HL-60 (cell line): Measurements from ENCODE around the gene CENPP.
A peak's percentile ranks its signal among the peaks of the same experiment; 100 is the strongest.

Experiments
- DNase-seq, 2 experiments: peaks; one replicate each; pipeline ENCODE4 v3.0.0-alpha.2; 2010 to 2020; ENCODE audit warnings: low read depth in 1 of 2, low spot score in 1 of 2
- H3K27ac ChIP-seq: fragments of 250-450 bp; sonication (Bioruptor Pico); replicated peaks from 2 replicates; pipeline ENCODE4 v1.5.1; 2020; ENCODE audit warnings: mild to moderate bottlenecking, moderate library complexity
- H3K27me3 ChIP-seq: fragments of 250-450 bp; sonication (Bioruptor Pico); 2 replicates; pipeline ENCODE4 v1.5.1; 2021; ENCODE audit warnings: mild to moderate bottlenecking, moderate library complexity; ENCODE audit not compliant: insufficient read depth, poor library complexity, severe bottlenecking
- H3K4me3 ChIP-seq: replicated peaks from 2 replicates; pipeline ENCODE4 v1.5.1; 2011; ENCODE audit warnings: mild to moderate bottlenecking, control low read depth, low read length; ENCODE audit not compliant: insufficient read depth
- GABPA ChIP-seq: IDR thresholded peaks from 2 replicates; pipeline ENCODE4 v1.6.1; 2012; ENCODE audit warnings: low read depth
- POLR2AphosphoS5 ChIP-seq: IDR thresholded peaks from 2 replicates; pipeline ENCODE4 v1.6.1; 2012; ENCODE audit warnings: low read depth
- SPI1 ChIP-seq: IDR thresholded peaks from 2 replicates; pipeline ENCODE4 v1.6.1; 2012; ENCODE audit warnings: low read depth, mild to moderate bottlenecking, borderline replicate concordance
- TF ChIP-seq, protein P1 (sequence below): IDR thresholded peaks from one replicate; pipeline ENCODE4 v1.5.1; 2011; ENCODE audit warnings: low read length, control low read depth, inconsistent platforms; ENCODE audit not compliant: insufficient read depth
- TF ChIP-seq, protein P2 (sequence below): IDR thresholded peaks from 2 replicates; pipeline ENCODE4 v1.6.1; 2012; ENCODE audit warnings: low read depth; ENCODE audit not compliant: insufficient replicate concordance

The CENPP gene

DNA sequence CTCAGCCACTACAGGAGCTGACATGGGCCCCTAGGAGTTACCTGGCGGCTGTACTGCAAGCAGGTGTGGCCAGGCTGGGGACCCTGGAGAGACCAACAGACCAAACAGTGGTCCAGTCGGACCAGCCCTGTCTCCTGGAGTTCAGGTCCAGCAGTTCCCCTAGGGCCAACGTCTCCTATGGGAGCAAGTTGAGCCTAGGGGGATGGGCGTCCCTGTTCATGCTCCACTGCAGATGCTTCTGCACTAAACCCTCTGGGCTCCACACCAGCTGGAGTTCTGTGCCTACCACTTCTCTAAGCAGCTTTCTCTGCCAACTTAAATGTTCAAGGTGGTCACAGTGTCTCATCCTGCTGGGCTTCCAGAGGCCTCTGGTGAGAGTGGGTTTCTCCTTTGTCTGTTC is 119.1 kb downstream of the CENPP start:
- no peaks in the 10 kb centered on the region for H3K27me3 ChIP-seq
- no peak for DNase-seq
- TF ChIP-seq SPI1 (no peak), POLR2AphosphoS5 (no peak), GABPA (no peak)
- TF ChIP-seq, protein P1, sequence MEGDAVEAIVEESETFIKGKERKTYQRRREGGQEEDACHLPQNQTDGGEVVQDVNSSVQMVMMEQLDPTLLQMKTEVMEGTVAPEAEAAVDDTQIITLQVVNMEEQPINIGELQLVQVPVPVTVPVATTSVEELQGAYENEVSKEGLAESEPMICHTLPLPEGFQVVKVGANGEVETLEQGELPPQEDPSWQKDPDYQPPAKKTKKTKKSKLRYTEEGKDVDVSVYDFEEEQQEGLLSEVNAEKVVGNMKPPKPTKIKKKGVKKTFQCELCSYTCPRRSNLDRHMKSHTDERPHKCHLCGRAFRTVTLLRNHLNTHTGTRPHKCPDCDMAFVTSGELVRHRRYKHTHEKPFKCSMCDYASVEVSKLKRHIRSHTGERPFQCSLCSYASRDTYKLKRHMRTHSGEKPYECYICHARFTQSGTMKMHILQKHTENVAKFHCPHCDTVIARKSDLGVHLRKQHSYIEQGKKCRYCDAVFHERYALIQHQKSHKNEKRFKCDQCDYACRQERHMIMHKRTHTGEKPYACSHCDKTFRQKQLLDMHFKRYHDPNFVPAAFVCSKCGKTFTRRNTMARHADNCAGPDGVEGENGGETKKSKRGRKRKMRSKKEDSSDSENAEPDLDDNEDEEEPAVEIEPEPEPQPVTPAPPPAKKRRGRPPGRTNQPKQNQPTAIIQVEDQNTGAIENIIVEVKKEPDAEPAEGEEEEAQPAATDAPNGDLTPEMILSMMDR = no peak
- TF ChIP-seq, protein P2, sequence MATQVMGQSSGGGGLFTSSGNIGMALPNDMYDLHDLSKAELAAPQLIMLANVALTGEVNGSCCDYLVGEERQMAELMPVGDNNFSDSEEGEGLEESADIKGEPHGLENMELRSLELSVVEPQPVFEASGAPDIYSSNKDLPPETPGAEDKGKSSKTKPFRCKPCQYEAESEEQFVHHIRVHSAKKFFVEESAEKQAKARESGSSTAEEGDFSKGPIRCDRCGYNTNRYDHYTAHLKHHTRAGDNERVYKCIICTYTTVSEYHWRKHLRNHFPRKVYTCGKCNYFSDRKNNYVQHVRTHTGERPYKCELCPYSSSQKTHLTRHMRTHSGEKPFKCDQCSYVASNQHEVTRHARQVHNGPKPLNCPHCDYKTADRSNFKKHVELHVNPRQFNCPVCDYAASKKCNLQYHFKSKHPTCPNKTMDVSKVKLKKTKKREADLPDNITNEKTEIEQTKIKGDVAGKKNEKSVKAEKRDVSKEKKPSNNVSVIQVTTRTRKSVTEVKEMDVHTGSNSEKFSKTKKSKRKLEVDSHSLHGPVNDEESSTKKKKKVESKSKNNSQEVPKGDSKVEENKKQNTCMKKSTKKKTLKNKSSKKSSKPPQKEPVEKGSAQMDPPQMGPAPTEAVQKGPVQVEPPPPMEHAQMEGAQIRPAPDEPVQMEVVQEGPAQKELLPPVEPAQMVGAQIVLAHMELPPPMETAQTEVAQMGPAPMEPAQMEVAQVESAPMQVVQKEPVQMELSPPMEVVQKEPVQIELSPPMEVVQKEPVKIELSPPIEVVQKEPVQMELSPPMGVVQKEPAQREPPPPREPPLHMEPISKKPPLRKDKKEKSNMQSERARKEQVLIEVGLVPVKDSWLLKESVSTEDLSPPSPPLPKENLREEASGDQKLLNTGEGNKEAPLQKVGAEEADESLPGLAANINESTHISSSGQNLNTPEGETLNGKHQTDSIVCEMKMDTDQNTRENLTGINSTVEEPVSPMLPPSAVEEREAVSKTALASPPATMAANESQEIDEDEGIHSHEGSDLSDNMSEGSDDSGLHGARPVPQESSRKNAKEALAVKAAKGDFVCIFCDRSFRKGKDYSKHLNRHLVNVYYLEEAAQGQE = no peak

DNA sequence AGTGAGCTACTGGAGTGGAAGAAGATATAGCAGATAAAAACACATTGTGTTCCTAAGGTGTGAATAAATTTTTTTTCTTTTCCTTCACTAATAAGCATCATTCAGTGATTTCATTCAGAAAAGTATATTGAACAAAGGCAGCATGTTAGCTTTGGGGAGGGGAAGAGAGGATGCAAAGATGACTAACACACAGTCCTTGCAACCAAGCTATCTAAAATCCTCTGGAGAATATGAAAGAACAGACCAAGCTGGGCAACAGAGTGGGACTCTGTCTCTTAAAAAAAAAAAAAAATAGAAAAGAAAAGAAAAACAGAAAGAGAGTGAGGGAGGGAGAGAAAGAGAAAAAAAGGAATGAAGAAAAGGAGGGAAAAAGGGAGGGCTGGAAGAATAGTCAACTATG is 120.8 kb downstream of the CENPP start:
- DNase-seq = no peak
- Histone ChIP-seq H3K27me3 (no peaks in the 10 kb centered on the region), H3K4me3 (no peak overlapping the region), H3K27ac (no peak overlapping the region)
- TF ChIP-seq SPI1 (no peak), POLR2AphosphoS5 (no peak), GABPA (no peak)
- TF ChIP-seq, protein P2 = no peak
- TF ChIP-seq, protein P1 = no peak

More for the DNA sequence above, 119.1 kb downstream of the CENPP start:
- Histone ChIP-seq H3K4me3 (no peak overlapping the region), H3K27ac (no peak overlapping the region)

DNA sequence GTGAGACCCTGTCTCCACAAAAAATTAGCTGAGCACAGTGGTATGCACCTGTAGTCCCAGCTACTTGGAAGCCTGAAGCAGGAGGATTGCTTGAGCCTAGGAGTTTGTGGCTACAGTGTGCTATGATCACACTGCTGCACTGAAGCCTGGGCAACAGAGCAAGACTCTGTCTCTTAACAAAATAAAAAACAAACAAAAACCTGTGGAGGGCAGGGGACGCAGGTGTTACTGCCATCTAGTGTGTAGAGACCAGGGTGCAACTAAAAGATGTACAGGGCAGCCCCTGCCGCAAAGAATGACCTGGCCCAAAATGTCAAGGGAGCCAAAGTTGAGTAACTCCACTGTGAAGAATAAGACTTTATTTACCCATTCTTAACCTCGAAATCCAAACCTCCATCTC is 129.5 kb downstream of the CENPP start:
- no peak for DNase-seq
- Histone ChIP-seq H3K4me3 (no peak overlapping the region), H3K27ac (no peak overlapping the region), H3K27me3 (no peaks in the 10 kb centered on the region)
- TF ChIP-seq, protein P2 = no peak
- TF ChIP-seq SPI1 (no peak), GABPA (no peak)
- TF ChIP-seq, protein P1 = peak; percentile 9
